Measurements from ENCODE around the gene GYG2. TPM values are rescaled to one million over a fixed set of nuclear protein-coding genes. Genes with fewer than 3 reads are reported as not detected.

The GYG2 gene
- total and polyA plus RNA-seq, 2 of the 8 experiments (the other 6 are each of a cell fraction or from before 2014, with no cell fraction given), result 52.8 to 65.3 TPM

DNA sequence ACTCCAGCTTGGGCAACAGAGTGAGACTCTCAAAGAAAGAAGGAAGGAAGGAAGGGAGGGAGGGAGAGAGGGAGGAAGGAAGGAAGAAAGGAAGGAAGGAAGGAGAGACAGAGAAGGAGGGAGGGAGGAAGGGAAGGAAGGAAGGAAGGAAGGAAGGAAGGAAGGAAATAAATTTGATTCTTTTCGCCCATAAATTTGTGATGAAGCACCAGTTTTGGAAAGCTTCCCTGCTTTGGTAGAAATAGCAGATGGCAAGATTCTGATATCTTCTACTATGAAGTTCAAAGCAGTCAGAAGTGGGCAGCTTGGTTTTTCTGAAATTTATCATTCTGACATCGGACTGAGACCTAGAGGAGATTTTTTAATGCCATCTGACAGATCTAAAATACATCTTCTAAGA, 11.7 kb upstream of the GYG2 start:
- H4K5ac ChIP-seq (ENCODE audit: insufficient read length, low read depth, low read length), result no peak overlapping the region
- H3K56ac ChIP-seq (replicated peaks; ENCODE audit: insufficient read length, low read depth, low read length), result no peak overlapping the region
- no peak overlapping the region for H2BK120ac ChIP-seq (replicated peaks; ENCODE audit: low read depth, low read length)
- no peak overlapping the region for H3K18ac ChIP-seq (ENCODE audit: extremely low read depth, low read length)
- H3K14ac ChIP-seq (ENCODE audit: insufficient read length), result no peak overlapping the region
- no peak overlapping the region for H2BK12ac ChIP-seq (ENCODE audit: low read depth, low read length)
- H3K27me3 ChIP-seq (replicated peaks in 1 of 4; ENCODE audit: control insufficient read depth in 3 of 4, extremely low read depth in 1 of 4, insufficient read depth in 3 of 4, low read length in 3 of 4), result no peaks in the 10 kb centered on the region
- ChIA-PET POLR2A (ENCODE audit: partially characterized antibody) (no interaction called here), CTCF (ENCODE audit: partially characterized antibody) (no interaction called here)
- no peaks in the 10 kb centered on the region for H3K79me1 ChIP-seq (ENCODE audit: low read depth, low read length)
- H3K36me3 ChIP-seq (ENCODE audit: control insufficient read depth in 2 of 4, insufficient read depth in 4 of 4, low read length in 3 of 4), result no peaks in the 10 kb centered on the region
- H2AFZ ChIP-seq (ENCODE audit: low read length), result no peak overlapping the region
- no peak overlapping the region for H2AK5ac ChIP-seq (ENCODE audit: low read depth, low read length)
- H4K20me1 ChIP-seq (replicated peaks in 1 of 2; ENCODE audit: control insufficient read depth in 1 of 2, insufficient read depth in 2 of 2, low read length in 2 of 2), result no peaks in the 10 kb centered on the region
- H2BK5ac ChIP-seq (ENCODE audit: low read depth, low read length), result no peak overlapping the region
- no peak overlapping the region for H3K4me3 ChIP-seq (ENCODE audit: extremely low read depth in 1 of 4, insufficient read depth in 2 of 4, low read depth in 3 of 4, low read length in 4 of 4)
- H3K9ac ChIP-seq (replicated peaks in 1 of 4; ENCODE audit: extremely low read depth in 1 of 4, low read depth in 3 of 4, low read length in 3 of 4), result no peak overlapping the region
- H3K23ac ChIP-seq (ENCODE audit: insufficient read length), result no peak overlapping the region
- no peak overlapping the region for H4K91ac ChIP-seq (replicated peaks; ENCODE audit: insufficient read length, low read length)
- H3K4me1 ChIP-seq (replicated peaks in 1 of 4; ENCODE audit: control insufficient read depth in 3 of 4, insufficient read depth in 4 of 4, low read length in 3 of 4), result no peaks in the 10 kb centered on the region; a peak in 1 of 7 replicates
- H3K27ac ChIP-seq (ENCODE audit: low read depth, low read length), result no peak overlapping the region
- H3K9me3 ChIP-seq (ENCODE audit: insufficient read depth in 2 of 2, low read depth in 1 of 2, low read length in 1 of 2), result no peaks in the 10 kb centered on the region
- H3K23me2 ChIP-seq (ENCODE audit: low read depth, low read length), result no peaks in the 10 kb centered on the region
- H2BK20ac ChIP-seq (ENCODE audit: low read length), result no peak overlapping the region
- WGBS, 2 experiments (ENCODE audit: extremely low coverage in 1 of 2, insufficient coverage in 1 of 2, insufficient read length in 1 of 2, insufficient replicate concordance in 2 of 2, low coverage in 1 of 2, low lambda C conversion rate in 2 of 2, missing lambda C conversion rate in 1 of 2), result 95% methylated on average over 2 of the region's 2 CpGs; no CpG with 5 or more reads in 1 of the 2 experiments
- H3K79me2 ChIP-seq (ENCODE audit: control insufficient read depth in 1 of 2, insufficient read depth in 2 of 2, low read length in 2 of 2), result no peaks in the 10 kb centered on the region
- no peak overlapping the region for H3K4ac ChIP-seq (replicated peaks; ENCODE audit: insufficient read length, low read depth, low read length)
- FAIRE-seq (no peak), DNase-seq (ENCODE audit: low read depth in 1 of 2, low spot score in 2 of 2) (no peak)
- no peak overlapping the region for H3K4me2 ChIP-seq (ENCODE audit: insufficient read depth in 1 of 2, low read depth in 2 of 2, low read length in 2 of 2)
- no peak overlapping the region for H2BK15ac ChIP-seq (ENCODE audit: low read length)
- no peak overlapping the region for H4K8ac ChIP-seq (ENCODE audit: extremely low read depth, insufficient read depth, low read length)
- TF ChIP-seq SIRT6 (IDR thresholded peaks at IDR 0.05; ENCODE audit: low read length) (no peak), EZH2 (IDR thresholded peaks at IDR 0.05; ENCODE audit: low read depth, low read length, severe bottlenecking) (no peak), POLR2AphosphoS5 (IDR thresholded peaks at IDR 0.05; ENCODE audit: low read depth, low read length) (no peak), CBX8 (IDR thresholded peaks at IDR 0.05; ENCODE audit: borderline replicate concordance, low read depth, low read length) (no peak), KDM4A (IDR thresholded peaks at IDR 0.05; ENCODE audit: low read depth, low read length, severe bottlenecking) (no peak), BRCA1 (IDR thresholded peaks at IDR 0.05; ENCODE audit: low read depth, low read length) (no peak), TAF1 (IDR thresholded peaks at IDR 0.05; ENCODE audit: low read depth, low read length) (no peak), TBP (IDR thresholded peaks at IDR 0.05; ENCODE audit: low read depth, low read length) (no peak), ZNF274 (IDR thresholded peaks at IDR 0.05; ENCODE audit: borderline replicate concordance, extremely low read depth, low read length) (no peak), BCL11A (IDR thresholded peaks at IDR 0.05; ENCODE audit: low read depth in 2 of 2, low read length in 2 of 2) (no peak), SP1 (IDR thresholded peaks at IDR 0.05; ENCODE audit: low read depth, low read length) (no peak), NRF1 (IDR thresholded peaks at IDR 0.05; ENCODE audit: low read depth, low read length) (no peak)
- TF ChIP-seq, protein P1, sequence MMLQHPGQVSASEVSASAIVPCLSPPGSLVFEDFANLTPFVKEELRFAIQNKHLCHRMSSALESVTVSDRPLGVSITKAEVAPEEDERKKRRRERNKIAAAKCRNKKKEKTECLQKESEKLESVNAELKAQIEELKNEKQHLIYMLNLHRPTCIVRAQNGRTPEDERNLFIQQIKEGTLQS (IDR thresholded peaks at IDR 0.05; ENCODE audit: insufficient read depth, low read depth, low read length), result no peak
